ENCODE data around the gene SPECC1.

DNA sequence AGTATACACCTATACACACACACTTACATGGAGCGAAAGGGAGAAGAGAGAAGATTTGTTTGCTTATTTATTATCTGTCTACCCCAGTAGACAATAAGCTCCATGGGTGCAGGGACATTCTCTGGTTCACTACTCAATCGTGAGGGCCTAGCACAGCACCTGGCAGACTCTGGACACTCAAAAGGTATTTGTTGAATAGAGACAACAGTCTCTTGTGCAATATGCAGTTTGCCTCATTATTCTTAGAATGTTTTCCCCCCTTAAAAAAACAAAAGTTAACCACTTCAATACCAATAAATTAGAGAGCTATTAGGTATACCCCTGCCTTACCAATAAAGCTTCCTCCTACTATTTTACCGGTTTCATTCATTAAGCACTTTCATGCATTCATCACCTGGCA lies 33.6 kb upstream of the SPECC1 start:
- TF ChIP-seq CTCF (IDR thresholded peaks at IDR 0.05) (no peak), JUND (IDR thresholded peaks at IDR 0.05) (no peak), EP300 (IDR thresholded peaks at IDR 0.05; ENCODE audit: borderline replicate concordance in 1 of 2, low read depth in 1 of 2, low read length in 1 of 2) (no peak), SIN3A (IDR thresholded peaks at IDR 0.05; ENCODE audit: borderline replicate concordance, low read depth, low read length) (no peak), CHD2 (IDR thresholded peaks at IDR 0.05; ENCODE audit: low read length, partially characterized antibody) (no peak), USF2 (IDR thresholded peaks at IDR 0.05; ENCODE audit: borderline replicate concordance, low read depth, low read length) (no peak), POLR2AphosphoS5 (IDR thresholded peaks at IDR 0.05; ENCODE audit: low read depth, low read length) (no peak), RAD21 (IDR thresholded peaks at IDR 0.05; ENCODE audit: low read length) (no peak), EZH2phosphoT487 (IDR thresholded peaks at IDR 0.05; ENCODE audit: borderline replicate concordance, low read depth) (no peak), GABPA (IDR thresholded peaks at IDR 0.05; ENCODE audit: low read depth) (no peak)
- TF ChIP-seq, protein P1, sequence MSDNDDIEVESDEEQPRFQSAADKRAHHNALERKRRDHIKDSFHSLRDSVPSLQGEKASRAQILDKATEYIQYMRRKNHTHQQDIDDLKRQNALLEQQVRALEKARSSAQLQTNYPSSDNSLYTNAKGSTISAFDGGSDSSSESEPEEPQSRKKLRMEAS (IDR thresholded peaks at IDR 0.05; ENCODE audit: low read depth) = no peak
